H1 (cell line): ENCODE measurements around the gene PPARGC1A. TPM values are rescaled to one million over a fixed set of nuclear protein-coding genes. Genes with fewer than 3 reads are reported as not detected.

Experiments used
- CTCF ChIA-PET: fragments of 300-600 bp; sonication (Branson Sonifier 250); formaldehyde crosslinking; loops from one replicate; lab custom pipeline; 2021; ENCODE audit not compliant: partially characterized antibody; lab: Charles Lee
- POLR2A ChIA-PET: fragments of 300-600 bp; sonication (Branson Sonifier 250); formaldehyde crosslinking; loops from one replicate; lab custom pipeline; 2021; ENCODE audit warnings: inconsistent platforms; ENCODE audit not compliant: partially characterized antibody; lab: Charles Lee
- DNase-seq, 2 experiments: peaks; one replicate each; pipeline versions ENCODE4 v3.0.0 to v3.0.0-alpha.2; 2010 to 2022; ENCODE audit warnings: low spot score in 2 of 2, low read depth in 1 of 2, mixed read lengths in 1 of 2
- FAIRE-seq: peaks from 2 replicates; lab custom pipeline; 2011; peaks lifted over from hg19 to GRCh38; lab: Jason Lieb, UNC
- H2AFZ ChIP-seq: 2 replicates; pipeline ENCODE4 v1.8.1; 2012; ENCODE audit warnings: low read length, inconsistent platforms
- H2AK5ac ChIP-seq: 2 replicates; pipeline ENCODE4 v1.6.1; 2013; ENCODE audit warnings: low read depth, low read length
- H2BK120ac ChIP-seq: replicated peaks from 2 replicates; pipeline ENCODE3; 2013; ENCODE audit warnings: low read depth, low read length, inconsistent platforms
- H2BK12ac ChIP-seq: 2 replicates; pipeline ENCODE4 v1.6.1; 2013; ENCODE audit warnings: low read depth, low read length
- H2BK15ac ChIP-seq: 2 replicates; pipeline ENCODE4 v1.6.1; 2013; ENCODE audit warnings: low read length
- H2BK20ac ChIP-seq: 2 replicates; pipeline ENCODE4 v1.6.1; 2013; ENCODE audit warnings: low read length
- H2BK5ac ChIP-seq: 2 replicates; pipeline ENCODE4 v1.6.1; 2013; ENCODE audit warnings: low read depth, low read length
- H3K14ac ChIP-seq: 2 replicates; pipeline ENCODE4 v1.6.1; 2013; ENCODE audit warnings: inconsistent platforms; ENCODE audit not compliant: insufficient read length
- H3K18ac ChIP-seq: 2 replicates; pipeline ENCODE4 v1.6.1; 2013; ENCODE audit warnings: low read length; ENCODE audit errors: extremely low read depth
- H3K23ac ChIP-seq: 2 replicates; pipeline ENCODE4 v1.6.1; 2013; ENCODE audit warnings: inconsistent platforms; ENCODE audit not compliant: insufficient read length
- H3K23me2 ChIP-seq: 2 replicates; pipeline ENCODE4 v1.6.1; 2013; ENCODE audit warnings: low read depth, low read length
- H3K27ac ChIP-seq: 2 replicates; pipeline ENCODE4 v1.6.1; 2011; ENCODE audit warnings: low read depth, low read length, inconsistent platforms
- H3K27me3 ChIP-seq, 4 experiments: replicated peaks in 1 of 4; 1 replicate in 1 of 4; 2 replicates in 3 of 4; pipeline versions ENCODE4 v1.6.1 to v1.8.1; 2011 to 2013; ENCODE audit warnings: low read length in 3 of 4, mild to moderate bottlenecking in 3 of 4, inconsistent platforms in 2 of 4, mixed read lengths in 2 of 4, moderate library complexity in 1 of 4; ENCODE audit not compliant: control insufficient read depth in 3 of 4, insufficient read depth in 3 of 4; ENCODE audit errors: extremely low read depth in 1 of 4
- H3K36me3 ChIP-seq, 4 experiments: 2 replicates each; pipeline versions ENCODE4 v1.6.1 to v1.8.1; 2011 to 2013; ENCODE audit warnings: mild to moderate bottlenecking in 4 of 4, low read length in 3 of 4, moderate library complexity in 2 of 4, control low read depth in 1 of 4, inconsistent platforms in 1 of 4; ENCODE audit not compliant: insufficient read depth in 4 of 4, control insufficient read depth in 2 of 4
- H3K4ac ChIP-seq: replicated peaks from 2 replicates; pipeline ENCODE3; 2013; ENCODE audit warnings: low read length, low read depth, mixed read lengths, inconsistent platforms; ENCODE audit not compliant: insufficient read length
- H3K4me1 ChIP-seq, 4 experiments: replicated peaks in 1 of 4; 1 replicate in 1 of 4; 2 replicates in 3 of 4; pipeline versions ENCODE4 v1.6.1 to v1.8.1; 2011 to 2013; ENCODE audit warnings: low read length in 3 of 4, inconsistent platforms in 2 of 4, mixed read lengths in 1 of 4; ENCODE audit not compliant: insufficient read depth in 4 of 4, control insufficient read depth in 3 of 4
- H3K4me2 ChIP-seq, 2 experiments: 2 replicates each; pipeline versions ENCODE4 v1.6.1 to v1.8.1; 2011 to 2013; ENCODE audit warnings: low read depth in 2 of 2, low read length in 2 of 2, control low read depth in 1 of 2, inconsistent platforms in 1 of 2, mild to moderate bottlenecking in 1 of 2; ENCODE audit not compliant: insufficient read depth in 1 of 2
- H3K4me3 ChIP-seq, 4 experiments: fragments of 200-600, 300-600 bp in 1 of 4; sonication (generic), shearing (Covaris generic), sonication (Bioruptor Twin) in 1 of 4; 2 replicates each; pipeline versions ENCODE4 v1.5.1 to v1.8.1; 2011 to 2016; ENCODE audit warnings: low read length in 4 of 4, low read depth in 3 of 4, control low read depth in 2 of 4, inconsistent platforms in 2 of 4, mild to moderate bottlenecking in 2 of 4, mixed read lengths in 1 of 4, moderate library complexity in 1 of 4; ENCODE audit not compliant: insufficient read depth in 2 of 4; ENCODE audit errors: extremely low read depth in 1 of 4
- H3K56ac ChIP-seq: replicated peaks from 2 replicates; pipeline ENCODE3; 2013; ENCODE audit warnings: low read depth, mild to moderate bottlenecking, mixed read lengths, low read length, inconsistent platforms; ENCODE audit not compliant: insufficient read length
- H3K79me1 ChIP-seq: 2 replicates; pipeline ENCODE4 v1.6.1; 2013; ENCODE audit warnings: low read depth, low read length, control low read depth
- H3K79me2 ChIP-seq, 2 experiments: 2 replicates each; pipeline versions ENCODE4 v1.6.1 to v1.8.1; 2012 to 2013; ENCODE audit warnings: low read length in 2 of 2, mild to moderate bottlenecking in 2 of 2, inconsistent platforms in 1 of 2; ENCODE audit not compliant: insufficient read depth in 2 of 2, control insufficient read depth in 1 of 2
- H3K9ac ChIP-seq, 4 experiments: replicated peaks in 1 of 4; 1 replicate in 1 of 4; 2 replicates in 3 of 4; pipeline versions ENCODE4 v1.6.1 to v1.8.1; 2011 to 2013; ENCODE audit warnings: low read depth in 3 of 4, low read length in 3 of 4, control low read depth in 2 of 4, mild to moderate bottlenecking in 2 of 4, moderate library complexity in 2 of 4, inconsistent platforms in 1 of 4; ENCODE audit errors: extremely low read depth in 1 of 4
- H3K9me3 ChIP-seq, 2 experiments: 2 replicates each; pipeline versions ENCODE4 v1.6.1 to v1.8.1; 2012 to 2013; ENCODE audit warnings: mild to moderate bottlenecking in 2 of 2, moderate library complexity in 2 of 2, control low read depth in 1 of 2, inconsistent platforms in 1 of 2, low read depth in 1 of 2, low read length in 1 of 2, mixed read lengths in 1 of 2; ENCODE audit not compliant: insufficient read depth in 2 of 2
- H4K20me1 ChIP-seq, 2 experiments: replicated peaks in 1 of 2; 2 replicates each; pipeline versions ENCODE3 to v1.8.1; 2011 to 2013; ENCODE audit warnings: inconsistent platforms in 2 of 2, low read length in 2 of 2, mild to moderate bottlenecking in 1 of 2; ENCODE audit not compliant: insufficient read depth in 2 of 2, control insufficient read depth in 1 of 2
- H4K5ac ChIP-seq: 2 replicates; pipeline ENCODE4 v1.6.1; 2013; ENCODE audit warnings: low read length, low read depth, mixed read lengths, inconsistent platforms; ENCODE audit not compliant: insufficient read length
- H4K8ac ChIP-seq: 2 replicates; pipeline ENCODE4 v1.8.0; 2013; ENCODE audit warnings: mild to moderate bottlenecking, moderate library complexity, low read length, inconsistent platforms; ENCODE audit not compliant: insufficient read depth; ENCODE audit errors: extremely low read depth
- H4K91ac ChIP-seq: replicated peaks from 2 replicates; pipeline ENCODE3; 2013; ENCODE audit warnings: low read length, mixed read lengths, inconsistent platforms; ENCODE audit not compliant: insufficient read length
- ASH2L ChIP-seq: fragments of 200-600, 300-600 bp; sonication (generic); IDR thresholded peaks from one replicate; pipeline ENCODE4 v1.7.1; 2017; ENCODE audit warnings: low read length
- KDM4A ChIP-seq: IDR thresholded peaks from one replicate; pipeline ENCODE4 v1.7.1; 2012; ENCODE audit warnings: low read depth, mild to moderate bottlenecking, moderate library complexity, low read length, inconsistent platforms; ENCODE audit not compliant: severe bottlenecking
- KDM5A ChIP-seq: fragments of 200-600 bp; IDR thresholded peaks from 2 replicates; pipeline ENCODE4 v1.7.1; 2012; ENCODE audit warnings: mild to moderate bottlenecking, low read length, inconsistent platforms, mixed read lengths
- WGBS, 2 experiments: shearing (Covaris generic) in 1 of 2; methylation state at CpG; one replicate each; pipeline versions ENCODE4 v1.1.6 to v1.1.7; 2013 to 2015; ENCODE audit warnings: low lambda C conversion rate in 2 of 2, mixed read lengths in 2 of 2, inconsistent platforms in 1 of 2, low coverage in 1 of 2, missing lambda C conversion rate in 1 of 2; ENCODE audit not compliant: insufficient replicate concordance in 2 of 2, insufficient coverage in 1 of 2, insufficient read length in 1 of 2; ENCODE audit errors: extremely low coverage in 1 of 2, missing lambda C conversion rate in 1 of 2; 5-methylcytosine and 5-hydroxymethylcytosine counted together
- polyA plus RNA-seq, 7 experiments: library from polyadenylated mRNA; depleted of rRNA in 3 of 7; stranded (reverse) in 5 of 7; unstranded in 2 of 7; fragments of >200 nt in 5 of 7; fragments of 200-250 nt in 2 of 7; gene quantifications; 1 replicate in 5 of 7; 2 replicates in 1 of 7; 4 replicates in 1 of 7; pipeline versions ENCODE4 v1.2.1 to v1.2.3, GENCODE V29; 2011 to 2013; ENCODE audit warnings: missing spikeins in 2 of 7, mixed read lengths in 2 of 7
- total RNA-seq: library from RNA; stranded (reverse); fragmentation: NEBNext Ultra II Directional; extraction: Animal tissue kit (Norgen Biotek cat#: 25700); gene quantifications from 2 replicates; pipeline ENCODE4 v1.2.1, GENCODE V29; 2021

Gene PPARGC1A
- total and polyA plus RNA-seq, 2 of the 8 experiments (the other 6 are each of a cell fraction or from before 2014, with no cell fraction given): 0.54 to 1.4 TPM

DNA sequence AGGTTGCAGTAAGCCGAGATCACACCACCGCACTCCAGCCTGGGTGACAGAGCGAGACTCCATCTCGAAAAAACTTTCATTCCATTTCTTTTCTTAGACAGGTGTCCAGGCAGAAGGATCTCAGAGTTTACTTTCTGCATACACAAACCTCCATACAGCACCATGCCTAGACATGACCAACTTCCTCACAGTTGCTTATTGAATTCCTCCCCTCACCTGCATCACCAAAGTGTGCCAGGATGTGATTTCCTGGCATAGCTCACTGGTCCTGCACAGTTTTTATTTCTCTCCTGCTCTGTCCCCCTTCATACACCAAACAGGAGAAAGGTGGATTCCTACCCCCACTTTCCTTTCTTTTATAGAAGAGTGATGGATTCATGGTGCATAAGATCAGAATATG is 34.7 kb upstream of the PPARGC1A start:
- Histone ChIP-seq H4K20me1 (no peaks in the 10 kb centered on the region), H3K27me3 (no peaks in the 10 kb centered on the region), H2BK120ac (no peak overlapping the region), H2BK15ac (no peak overlapping the region), H3K23ac (no peak overlapping the region), H2BK12ac (no peak overlapping the region), H3K4me1 (peaks cover 0 to 3% (median under 1%) of the 10 kb centered on the region in 4 experiments; a peak in 3 of 7 replicates), H4K5ac (no peak overlapping the region), H2AFZ (no peak overlapping the region), H3K4ac (no peak overlapping the region), H2BK5ac (no peak overlapping the region), H4K91ac (no peak overlapping the region), H3K79me2 (no peaks in the 10 kb centered on the region), H3K18ac (no peak overlapping the region), H3K9ac (no peak overlapping the region), H3K27ac (no peak overlapping the region), H2AK5ac (no peak overlapping the region), H3K14ac (no peak overlapping the region), H3K56ac (no peak overlapping the region), H2BK20ac (no peak overlapping the region), H3K36me3 (no peaks in the 10 kb centered on the region), H3K4me3 (no peak overlapping the region), H3K79me1 (no peaks in the 10 kb centered on the region), H4K8ac (no peak overlapping the region), H3K23me2 (no peaks in the 10 kb centered on the region), H3K9me3 (no peaks in the 10 kb centered on the region), H3K4me2 (no peak overlapping the region)
- no peak for DNase-seq
- TF ChIP-seq KDM4A (no peak), KDM5A (no peak), ASH2L (no peak)
- CTCF ChIA-PET: interaction anchor here (1.3 kb wide), 1 partner anchor 42 kb away, joined by 3 read pairs; no protein-coding TSS in a partner anchor
- FAIRE-seq: no peak
- POLR2A ChIA-PET: no interaction called here
- 96% methylated on average over 4 of the region's 4 CpGs; no CpG with 5 or more reads in 1 of the 2 experiments for WGBS, 2 experiments
